ENCODE data around the gene CAST. TPM values are rescaled to one million over a fixed set of nuclear protein-coding genes. Genes with fewer than 3 reads are reported as not detected.

Gene CAST
- total RNA-seq, 1 experiment from 2014 or later = 418 TPM

- Histone ChIP-seq H3K9me3 (no peaks in the 10 kb centered on the region), H3K36me3 (ENCODE audit: control insufficient read depth, insufficient read depth, low read length) (no peaks in the 10 kb centered on the region), H3K27me3 (replicated peaks; ENCODE audit: control insufficient read depth, insufficient read depth, low read length) (no peaks in the 10 kb centered on the region; the same call in 1 of the 2 replicates), H3K4me1 (peaks cover under 1% of the 10 kb centered on the region; the same call in 1 of the 2 replicates), H3K4me3 (ENCODE audit: low read depth, low read length) (no peak overlapping the region)
- DNase-seq = no peak
- H3K27ac Mint-ChIP-seq (ENCODE audit: unreplicated experiment) = no peak overlapping the region
- TF ChIP-seq CTCF (IDR thresholded peaks at IDR 0.05; ENCODE audit: insufficient read depth in 1 of 2, low read depth in 1 of 2, low read length in 1 of 2, severe bottlenecking in 1 of 2, unreplicated experiment in 1 of 2) = no peak
- H3K4me3 Mint-ChIP-seq (ENCODE audit: unreplicated experiment) = no peak overlapping the region
- H3K36me3 Mint-ChIP-seq (ENCODE audit: insufficient read depth, unreplicated experiment) = no peaks in the 10 kb centered on the region
- CTCF ChIA-PET = no interaction called here
- H3K27me3 Mint-ChIP-seq (ENCODE audit: insufficient read depth, unreplicated experiment) = no peaks in the 10 kb centered on the region
- POLR2A ChIA-PET = no interaction called here
- H3K9me3 Mint-ChIP-seq (ENCODE audit: unreplicated experiment) = no peaks in the 10 kb centered on the region
- H3K4me1 Mint-ChIP-seq (ENCODE audit: low read depth, unreplicated experiment) = peaks cover 7% of the 10 kb centered on the region
- no TSS peak for BruUV-seq (replicated peaks)
- intact Hi-C loops (cut with micrococcal nuclease; ENCODE audit: unreplicated experiment) = no loop called here
Observed at GRCh38 chr5:96818125-96818788, 156.1 kb downstream of the CAST start.

GRCh38 chr5:96819806-96820205 lies 157.6 kb downstream of the CAST start:
- intact Hi-C loops (cut with micrococcal nuclease; ENCODE audit: unreplicated experiment) = loop anchor here (5.0 kb wide), 1 partner anchor 208 kb away; no protein-coding TSS in a partner anchor
- H3K27ac Mint-ChIP-seq (ENCODE audit: unreplicated experiment) = no peak overlapping the region
- no peaks in the 10 kb centered on the region for H3K27me3 Mint-ChIP-seq (ENCODE audit: insufficient read depth, unreplicated experiment)
- POLR2A ChIA-PET = no interaction called here
- no peak for DNase-seq
- no peaks in the 10 kb centered on the region; the same call in 1 of the 2 replicates for H3K27me3 ChIP-seq (replicated peaks; ENCODE audit: control insufficient read depth, insufficient read depth, low read length)
- no peaks in the 10 kb centered on the region for H3K36me3 ChIP-seq (ENCODE audit: control insufficient read depth, insufficient read depth, low read length)
- no peak overlapping the region for H3K4me3 Mint-ChIP-seq (ENCODE audit: unreplicated experiment)
- CTCF ChIA-PET = no interaction called here
- peaks cover 11% of the 10 kb centered on the region; the same call in 1 of the 2 replicates for H3K4me1 ChIP-seq
- BruUV-seq (replicated peaks) = no TSS peak
- no peaks in the 10 kb centered on the region for H3K36me3 Mint-ChIP-seq (ENCODE audit: insufficient read depth, unreplicated experiment)
- no peak overlapping the region for H3K4me3 ChIP-seq (ENCODE audit: low read depth, low read length)
- no peaks in the 10 kb centered on the region for H3K9me3 Mint-ChIP-seq (ENCODE audit: unreplicated experiment)
- H3K4me1 Mint-ChIP-seq (ENCODE audit: low read depth, unreplicated experiment) = peaks cover 13% of the 10 kb centered on the region
- no peak for TF ChIP-seq CTCF (IDR thresholded peaks at IDR 0.05; ENCODE audit: insufficient read depth in 1 of 2, low read depth in 1 of 2, low read length in 1 of 2, severe bottlenecking in 1 of 2, unreplicated experiment in 1 of 2)
- H3K9me3 ChIP-seq = no peaks in the 10 kb centered on the region

- no peaks in the 10 kb centered on the region; the same call in 1 of the 2 replicates for H3K27me3 ChIP-seq (replicated peaks; ENCODE audit: control insufficient read depth, insufficient read depth, low read length)
- H3K4me1 Mint-ChIP-seq (ENCODE audit: low read depth, unreplicated experiment) = peaks cover 13% of the 10 kb centered on the region
- H3K4me3 ChIP-seq (ENCODE audit: low read depth, low read length) = no peak overlapping the region
- CTCF ChIA-PET = interaction anchor here (0.6 kb wide), 1 partner anchor 48 kb away, joined by 3 read pairs; no protein-coding TSS in a partner anchor
- POLR2A ChIA-PET = no interaction called here
- H3K9me3 ChIP-seq = no peaks in the 10 kb centered on the region
- no peaks in the 10 kb centered on the region for H3K36me3 ChIP-seq (ENCODE audit: control insufficient read depth, insufficient read depth, low read length)
- no peak for TF ChIP-seq CTCF (IDR thresholded peaks at IDR 0.05; ENCODE audit: insufficient read depth in 1 of 2, low read depth in 1 of 2, low read length in 1 of 2, severe bottlenecking in 1 of 2, unreplicated experiment in 1 of 2)
- no peaks in the 10 kb centered on the region for H3K9me3 Mint-ChIP-seq (ENCODE audit: unreplicated experiment)
- H3K4me1 ChIP-seq = peaks cover 11% of the 10 kb centered on the region; the same call in 1 of the 2 replicates
- no peak overlapping the region for H3K27ac Mint-ChIP-seq (ENCODE audit: unreplicated experiment)
- no peaks in the 10 kb centered on the region for H3K36me3 Mint-ChIP-seq (ENCODE audit: insufficient read depth, unreplicated experiment)
- intact Hi-C loops (cut with micrococcal nuclease; ENCODE audit: unreplicated experiment) = loop anchor here (5.0 kb wide), 1 partner anchor 209 kb away; no protein-coding TSS in a partner anchor
- H3K27me3 Mint-ChIP-seq (ENCODE audit: insufficient read depth, unreplicated experiment) = no peaks in the 10 kb centered on the region
- H3K4me3 Mint-ChIP-seq (ENCODE audit: unreplicated experiment) = no peak overlapping the region
- BruUV-seq (replicated peaks) = no TSS peak
- DNase-seq = no peak
Observed at GRCh38 chr5:96821260-96821916, 159.2 kb downstream of the CAST start.

Measured in Caco-2 (cell line).